Measurements from ENCODE around the gene SMARCC2. TPM values are rescaled to one million over a fixed set of nuclear protein-coding genes. Genes with fewer than 3 reads are reported as not detected.

The SMARCC2 gene
- total and polyA plus RNA-seq, 8 donors: 84.3 to 139 (median 118) TPM

DNA sequence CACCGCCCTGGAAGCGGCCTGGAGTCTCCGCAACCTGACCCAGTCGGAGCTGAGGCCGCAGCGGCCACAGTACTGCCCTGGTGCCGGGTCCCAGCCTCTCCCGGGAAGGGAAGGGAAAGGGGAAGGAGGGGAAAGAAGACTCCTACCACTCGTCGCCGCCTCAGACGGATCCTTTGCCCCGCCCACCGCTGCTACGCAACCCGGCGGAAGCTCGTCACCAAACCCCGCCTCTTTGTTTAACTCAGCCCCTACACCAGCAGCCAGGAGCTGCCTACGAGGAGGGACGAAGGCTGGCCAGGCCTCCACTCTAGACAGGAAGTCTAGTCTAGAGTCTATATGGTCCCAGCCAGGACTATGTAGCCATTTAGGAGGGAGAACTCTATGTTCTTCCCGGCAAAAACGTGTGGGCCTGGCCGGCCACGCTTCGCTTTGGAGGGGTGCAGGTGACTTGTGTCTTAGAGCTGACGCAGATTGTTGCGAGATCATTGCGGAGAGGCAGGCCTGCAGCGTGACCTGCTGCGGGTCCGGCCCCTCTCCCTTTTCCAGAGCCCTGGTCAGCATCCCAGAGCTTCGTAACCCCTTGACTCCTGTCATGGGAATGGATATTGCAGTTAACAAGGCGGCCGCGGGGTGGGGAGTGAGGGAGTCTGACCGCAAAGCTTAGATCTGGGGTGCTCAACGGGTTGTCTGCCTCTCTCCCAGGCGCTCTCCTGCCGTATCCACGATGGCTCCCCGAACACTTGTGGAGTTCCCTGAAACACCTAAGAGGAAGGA is 32.7 kb upstream of the SMARCC2 start, which contains the start of gene RNF41:
TSS of gene RNF41 (minus strand) at position 166 of the 774 bp plus-strand sequence. CDS start 7,875 bp downstream, outside the sequence.
- TF ChIP-seq, protein P1, sequence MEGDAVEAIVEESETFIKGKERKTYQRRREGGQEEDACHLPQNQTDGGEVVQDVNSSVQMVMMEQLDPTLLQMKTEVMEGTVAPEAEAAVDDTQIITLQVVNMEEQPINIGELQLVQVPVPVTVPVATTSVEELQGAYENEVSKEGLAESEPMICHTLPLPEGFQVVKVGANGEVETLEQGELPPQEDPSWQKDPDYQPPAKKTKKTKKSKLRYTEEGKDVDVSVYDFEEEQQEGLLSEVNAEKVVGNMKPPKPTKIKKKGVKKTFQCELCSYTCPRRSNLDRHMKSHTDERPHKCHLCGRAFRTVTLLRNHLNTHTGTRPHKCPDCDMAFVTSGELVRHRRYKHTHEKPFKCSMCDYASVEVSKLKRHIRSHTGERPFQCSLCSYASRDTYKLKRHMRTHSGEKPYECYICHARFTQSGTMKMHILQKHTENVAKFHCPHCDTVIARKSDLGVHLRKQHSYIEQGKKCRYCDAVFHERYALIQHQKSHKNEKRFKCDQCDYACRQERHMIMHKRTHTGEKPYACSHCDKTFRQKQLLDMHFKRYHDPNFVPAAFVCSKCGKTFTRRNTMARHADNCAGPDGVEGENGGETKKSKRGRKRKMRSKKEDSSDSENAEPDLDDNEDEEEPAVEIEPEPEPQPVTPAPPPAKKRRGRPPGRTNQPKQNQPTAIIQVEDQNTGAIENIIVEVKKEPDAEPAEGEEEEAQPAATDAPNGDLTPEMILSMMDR (IDR thresholded peaks at IDR 0.05): no peak
- peak; percentile 97 to 99 (median 98) for DNase-seq
- H3K27me3 ChIP-seq: no peaks in the 10 kb centered on the region
- peaks cover 0 to 5% of the 10 kb centered on the region in 2 donors for H3K36me3 ChIP-seq
- intact Hi-C loops (cut with DNase I): no loop called here
- peak within 1 kb of the TSS; percentile 96 to 99 for H3K27ac ChIP-seq
- no peaks in the 10 kb centered on the region for H3K9me3 ChIP-seq
- ATAC-seq: peak; percentile 87
- peaks cover 14 to 52% of the 10 kb centered on the region in 2 donors for H3K4me1 ChIP-seq
- H3K4me3 ChIP-seq: peak within 1 kb of the TSS; percentile 74 to 77

DNA sequence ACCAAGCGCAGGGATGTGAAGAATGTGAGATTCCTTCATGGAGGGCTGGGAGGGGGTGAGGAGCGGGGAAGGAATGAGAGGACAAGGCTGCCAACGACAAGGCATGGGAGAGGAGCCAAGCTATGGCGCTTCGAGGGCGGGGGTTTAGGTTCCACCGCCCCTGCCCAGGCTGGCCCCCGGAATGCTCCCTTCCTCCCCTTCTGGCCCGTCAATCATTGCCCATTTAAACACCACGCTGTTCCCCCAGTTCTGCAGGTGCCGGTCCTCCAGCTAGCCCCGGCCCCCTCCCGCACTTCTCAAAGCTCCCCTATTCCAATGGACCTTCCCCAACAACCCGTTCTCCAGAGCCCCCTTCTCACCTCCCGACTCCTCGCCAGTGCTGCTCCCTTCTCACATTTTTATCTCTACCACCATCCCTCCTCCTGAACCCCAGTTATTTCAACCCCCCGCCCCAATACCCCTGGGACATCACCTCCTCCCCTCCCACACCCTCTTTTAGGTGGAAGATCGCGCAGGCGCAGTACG is 32.0 kb upstream of the SMARCC2 start:
- peaks cover 0 to 12% of the 10 kb centered on the region in 2 donors for H3K36me3 ChIP-seq
- no peaks in the 10 kb centered on the region for H3K27me3 ChIP-seq
- H3K9me3 ChIP-seq: no peaks in the 10 kb centered on the region
- peak overlapping the region; percentile 96 to 99 for H3K27ac ChIP-seq
- peak overlapping the region; percentile 74 to 77 for H3K4me3 ChIP-seq
- ATAC-seq (peak; percentile 15), DNase-seq (peak in 3 of 4 donors; percentile 53 to 82 (median 81))
- H3K4me1 ChIP-seq: peaks cover 14 to 52% of the 10 kb centered on the region in 2 donors
- intact Hi-C loops (cut with DNase I): no loop called here
- TF ChIP-seq, protein P1 (IDR thresholded peaks at IDR 0.05): no peak

DNA sequence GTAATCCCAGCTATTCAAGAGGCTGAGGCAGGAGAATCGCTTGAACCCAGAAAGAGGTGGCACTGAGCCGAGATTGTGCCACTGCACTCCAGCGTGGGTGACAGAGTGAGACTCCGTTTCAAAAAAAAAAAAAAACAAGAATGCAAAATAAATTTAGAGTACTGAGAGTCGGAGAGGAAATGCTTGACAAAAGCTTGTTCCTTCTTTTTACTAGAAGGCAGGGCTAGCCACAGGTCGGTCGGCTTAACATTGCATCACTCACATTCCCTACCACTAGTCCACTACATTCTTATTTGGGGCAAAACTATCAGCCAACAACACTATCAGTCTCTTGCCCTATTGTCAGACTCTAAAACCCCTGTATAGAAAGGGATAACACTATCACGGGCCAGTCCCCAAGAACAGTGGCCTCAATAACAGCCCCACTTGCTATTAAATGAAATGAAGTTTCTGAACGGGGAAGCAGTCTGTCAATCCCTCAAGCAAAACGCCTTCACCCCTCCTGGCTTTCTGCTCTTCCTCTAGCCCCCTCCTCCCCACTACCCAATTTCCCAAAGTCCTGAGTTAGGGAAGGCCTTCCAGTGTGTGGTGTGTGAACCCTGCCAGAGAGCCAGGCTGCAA is 31.4 kb upstream of the SMARCC2 start:
- Histone ChIP-seq H3K27me3 (no peaks in the 10 kb centered on the region), H3K4me3 (peak overlapping the region; percentile 74 to 77), H3K27ac (peak overlapping the region; percentile 96 to 99), H3K9me3 (no peaks in the 10 kb centered on the region), H3K36me3 (peaks cover 0 to 17% of the 10 kb centered on the region in 2 donors), H3K4me1 (peaks cover 14 to 52% of the 10 kb centered on the region in 2 donors)
- peak in 1 of 4 donors; percentile 16 for DNase-seq
- TF ChIP-seq, protein P1 (IDR thresholded peaks at IDR 0.05): no peak
- ATAC-seq: peak; percentile 2
- intact Hi-C loops (cut with DNase I): no loop called here

DNA sequence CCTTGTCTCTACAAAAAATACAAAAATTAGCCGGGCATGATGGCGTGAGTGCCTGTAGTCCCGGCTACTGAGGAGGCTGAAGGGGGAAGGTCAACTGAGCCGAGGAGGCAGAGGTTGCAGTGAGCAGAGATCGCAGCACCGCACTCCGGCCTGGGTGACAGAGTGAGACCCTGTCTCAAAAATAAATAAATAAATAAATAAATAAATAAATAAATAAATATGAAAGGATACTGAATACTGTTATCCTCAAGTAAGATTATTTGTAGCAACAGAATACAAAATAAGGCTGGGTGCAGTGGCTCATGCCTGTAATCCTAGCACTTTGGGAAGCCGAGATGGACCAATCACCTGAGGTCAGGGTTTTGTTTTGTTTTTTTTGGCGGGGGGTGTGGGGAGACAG is 30.6 kb upstream of the SMARCC2 start:
- TF ChIP-seq, protein P1 (IDR thresholded peaks at IDR 0.05): no peak
- peaks cover 0 to 26% of the 10 kb centered on the region in 2 donors for H3K36me3 ChIP-seq
- no peaks in the 10 kb centered on the region for H3K27me3 ChIP-seq
- peak overlapping the region in 1 of 2 donors; percentile 99 for H3K27ac ChIP-seq
- H3K9me3 ChIP-seq: no peaks in the 10 kb centered on the region
- DNase-seq (no peak), ATAC-seq (no peak)
- H3K4me3 ChIP-seq: peak overlapping the region in 1 of 2 donors; percentile 77
- intact Hi-C loops (cut with DNase I): no loop called here
- peaks cover 14 to 48% of the 10 kb centered on the region in 2 donors for H3K4me1 ChIP-seq

DNA sequence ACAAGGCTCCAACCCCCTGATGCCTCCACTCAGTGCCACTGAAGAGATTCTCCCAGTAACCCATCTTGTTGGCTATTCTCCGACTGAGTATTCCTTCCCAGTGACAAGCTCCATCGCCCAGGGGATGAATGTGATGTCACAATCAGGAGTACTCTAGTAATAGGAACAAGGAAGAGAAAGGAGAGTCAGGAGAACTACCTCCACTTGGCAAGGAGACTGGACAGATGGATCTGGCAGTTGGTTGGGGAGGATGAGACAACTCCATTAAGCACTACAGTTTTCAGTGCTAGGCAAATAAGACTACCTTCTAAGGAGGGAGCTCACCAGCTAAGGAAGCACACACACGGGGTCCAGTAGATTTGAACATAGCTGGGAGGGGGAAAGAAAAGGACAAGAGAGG is 27.2 kb upstream of the SMARCC2 start:
- intact Hi-C loops (cut with DNase I): no loop called here
- TF ChIP-seq, protein P1 (IDR thresholded peaks at IDR 0.05): no peak
- peaks cover 0 to 26% of the 10 kb centered on the region in 2 donors for H3K4me1 ChIP-seq
- H3K4me3 ChIP-seq: no peak overlapping the region
- H3K36me3 ChIP-seq: peaks cover 3 to 60% of the 10 kb centered on the region in 2 donors
- ATAC-seq (no peak), DNase-seq (no peak)
- H3K9me3 ChIP-seq: no peaks in the 10 kb centered on the region
- no peaks in the 10 kb centered on the region for H3K27me3 ChIP-seq
- no peak overlapping the region for H3K27ac ChIP-seq
